Activated CD4-positive, CD25-positive, alpha-beta regulatory T cell treated with anti-CD3 and anti-CD28 coated beads, Interleukin-2, amount 50 U/mL, for 16 hours (primary cell): ENCODE data around the gene PRAMEF11.
"Not testable (repeated sequence)": the region's sequence is repeated elsewhere in the genome, so short reads cannot be mapped to it uniquely, and the experiment has no call there.

ENCODE experiments used
- DNase-seq: peaks from one replicate; pipeline ENCODE4 v3.0.0-alpha.2; 2020; ENCODE audit warnings: low read depth, low spot score

PRAMEF11 gene

DNA sequence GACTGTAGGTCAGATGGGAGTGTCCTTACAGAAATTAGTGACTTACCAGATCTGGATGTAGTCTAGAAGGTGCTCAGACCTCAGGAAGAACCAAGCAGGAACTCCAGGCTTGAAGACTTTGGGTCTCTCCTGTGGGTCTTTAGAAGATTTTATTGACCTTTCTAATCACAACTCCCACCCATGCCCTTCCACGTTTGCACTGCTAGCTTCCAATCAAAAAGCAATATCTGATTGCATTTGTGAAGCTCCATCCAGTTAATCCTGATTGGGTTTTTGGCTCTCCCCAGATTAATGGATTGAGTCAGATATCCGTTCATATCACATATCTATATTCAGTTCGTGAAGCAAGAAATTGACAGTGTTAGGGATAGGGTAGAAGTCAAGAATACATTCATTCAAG is at the start of gene PRAMEF11:
TSS of gene PRAMEF11 (minus strand) at position 101 of the 400 bp plus-strand sequence. CDS start 2,621 bp downstream, outside the sequence.
- not testable (repeated sequence) for DNase-seq

DNA sequence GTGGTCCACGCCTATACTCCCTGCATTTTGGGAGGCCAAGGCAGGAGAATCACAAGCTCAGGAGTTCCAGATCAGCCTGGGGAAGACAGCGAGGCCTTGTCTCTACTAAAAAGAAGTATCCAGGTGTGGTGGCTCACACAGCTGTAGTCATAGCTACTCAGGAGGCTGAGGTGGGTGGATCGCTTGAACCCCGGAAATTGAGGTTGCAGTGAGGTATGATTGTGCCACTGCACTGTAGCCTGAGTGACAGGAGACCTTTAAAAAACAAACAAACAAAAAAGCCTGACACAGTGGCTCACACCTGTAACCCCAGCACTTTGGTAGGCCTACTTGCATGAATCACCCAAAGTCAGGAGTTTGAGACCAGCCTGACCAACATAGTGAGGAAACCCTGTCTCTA is 47.2 kb upstream of the PRAMEF11 start:
- not testable (repeated sequence) for DNase-seq

DNA sequence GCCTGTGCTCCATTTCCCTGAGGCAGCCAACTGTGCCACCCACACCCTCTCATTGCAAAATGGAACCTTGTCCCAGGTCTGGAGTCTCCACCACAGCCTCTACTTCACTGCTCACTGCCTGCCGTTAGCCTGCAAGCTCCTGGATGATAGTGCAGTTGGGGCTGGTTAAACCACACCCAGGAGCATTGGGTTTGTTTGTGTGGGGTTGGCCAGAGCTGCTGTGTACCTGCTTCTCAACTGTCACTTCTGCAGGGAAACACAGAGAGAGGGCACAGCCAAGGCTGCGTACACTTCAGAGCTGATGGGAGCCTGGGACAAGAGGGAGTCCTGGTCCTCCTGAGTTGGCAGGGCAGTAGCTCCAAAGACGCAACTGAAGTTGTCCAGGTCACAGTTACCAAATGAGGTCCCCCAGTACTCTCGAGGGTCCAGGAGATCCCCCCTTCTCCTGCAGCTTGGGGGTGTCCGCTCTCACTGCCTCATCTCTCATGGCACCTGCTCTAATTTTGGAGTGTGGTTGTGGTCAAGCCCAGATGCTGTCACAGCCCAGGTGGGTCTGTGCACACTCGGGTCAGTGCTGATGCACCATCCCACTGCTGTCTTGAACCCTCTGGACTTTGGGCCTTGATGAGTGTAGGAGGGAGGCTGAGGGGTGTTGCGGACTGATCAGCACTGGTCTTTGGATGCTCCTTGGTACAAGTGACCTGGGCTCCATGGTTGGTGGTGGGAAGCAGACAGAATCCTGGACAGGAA is 32.1 kb upstream of the PRAMEF11 start:
- DNase-seq, result not testable (repeated sequence)

DNA sequence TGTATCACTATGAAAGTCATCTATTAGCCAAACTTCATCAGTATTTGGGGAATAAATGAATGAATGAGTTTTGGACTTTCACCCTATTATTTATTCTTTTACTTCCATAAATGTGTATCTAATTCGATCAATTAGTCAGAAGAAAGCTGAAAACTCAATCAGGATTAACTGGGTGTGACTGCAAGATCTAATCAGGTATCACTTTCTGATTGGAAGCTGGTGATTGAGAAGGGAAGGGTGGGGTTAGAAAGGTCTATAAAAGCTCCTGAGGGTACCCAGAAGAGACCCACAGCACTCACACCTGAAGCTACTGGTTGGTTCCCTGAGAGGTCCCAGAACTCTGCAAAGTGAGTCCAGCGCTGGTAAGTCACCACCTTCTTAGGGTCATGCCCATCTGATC is 25.6 kb upstream of the PRAMEF11 start, which contains the start of gene PRAMEF2:
TSS of gene PRAMEF2 (plus strand) at position 301 of the 400 bp plus-strand sequence. CDS start 1,924 bp downstream, outside the sequence.
- DNase-seq, result not testable (repeated sequence)

DNA sequence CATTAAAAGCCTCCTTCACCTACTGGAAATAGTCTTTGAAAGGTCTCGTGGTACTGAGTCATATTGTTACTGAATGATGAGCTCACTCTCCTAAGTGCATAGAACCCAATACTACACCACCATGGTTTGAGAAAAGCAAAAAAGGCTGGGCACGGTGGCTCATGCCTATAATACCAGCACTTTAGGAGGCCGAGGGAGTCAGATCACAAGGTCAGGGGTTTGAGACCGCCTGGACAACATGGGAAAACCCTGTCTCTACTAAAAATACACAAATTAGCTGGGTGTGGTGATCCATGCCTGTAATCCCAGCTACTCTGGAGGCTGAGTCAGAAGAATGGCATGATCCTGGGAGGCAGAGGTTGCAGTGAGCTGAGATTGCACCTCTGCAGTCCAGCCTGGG is 20.6 kb upstream of the PRAMEF11 start:
- DNase-seq, result no peak

DNA sequence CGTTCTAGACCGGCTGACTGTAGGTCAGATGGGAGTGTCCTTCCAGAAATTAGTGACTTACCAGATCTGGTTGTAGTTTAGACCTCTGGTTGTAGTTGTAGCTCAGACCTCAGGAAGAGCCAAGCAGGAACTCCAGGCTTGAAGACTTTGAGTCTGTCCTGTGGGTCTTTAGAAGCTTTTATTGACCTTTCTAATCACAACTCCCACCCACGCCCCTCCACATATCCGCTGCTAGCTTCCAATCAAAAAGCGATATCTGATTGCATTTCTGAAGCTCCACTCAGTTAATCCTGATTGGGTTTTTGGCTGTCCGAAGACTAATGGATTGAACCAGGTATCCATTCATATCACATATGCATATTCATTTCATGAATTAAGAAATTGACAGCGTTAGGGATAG is 17.4 kb upstream of the PRAMEF11 start, which contains the start of gene HNRNPCL1:
TSS of gene HNRNPCL1 (minus strand) at position 101 of the 400 bp plus-strand sequence. CDS start 431 bp downstream, outside the sequence.
- DNase-seq, result not testable (repeated sequence)

DNA sequence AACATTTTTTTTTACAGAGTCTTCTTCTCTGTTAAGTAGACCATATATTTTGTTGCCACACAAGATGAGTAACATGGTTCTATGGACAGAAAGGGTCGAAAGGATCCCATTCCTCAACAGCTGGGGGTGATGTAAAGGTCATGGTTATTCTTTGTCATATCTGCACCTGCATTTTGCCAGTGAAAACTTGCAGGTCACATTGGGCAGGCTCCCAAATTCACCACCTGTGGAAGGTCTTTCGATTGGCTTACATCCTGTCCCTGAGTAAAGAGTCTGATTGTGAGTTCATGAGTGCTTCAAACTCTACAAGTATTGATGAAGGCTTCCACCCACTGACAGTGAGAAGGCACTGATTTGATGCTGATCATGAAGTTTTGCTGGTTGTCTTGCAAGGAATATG is 2.0 kb upstream of the PRAMEF11 start:
- not testable (repeated sequence) for DNase-seq

DNA sequence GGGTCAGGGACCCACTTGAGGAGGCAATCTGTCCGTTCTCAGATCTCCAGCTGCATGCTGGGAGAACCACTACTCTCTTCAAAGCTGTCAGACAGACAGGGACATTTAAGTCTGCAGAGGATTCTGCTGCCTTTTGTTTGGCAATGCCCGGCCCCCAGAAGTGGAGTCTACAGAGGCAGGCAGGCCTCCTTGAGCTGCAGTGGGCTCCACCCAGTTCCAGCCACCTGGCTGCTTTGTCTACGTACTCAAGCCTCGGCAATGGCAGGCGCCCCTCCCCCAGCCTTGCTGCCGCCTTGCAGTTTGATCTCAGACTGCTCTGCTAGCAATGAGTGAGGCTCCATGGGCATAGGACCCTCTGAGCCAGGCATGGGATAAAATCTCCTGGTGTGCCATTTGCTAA is 12.1 kb downstream of the PRAMEF11 start:
- not testable (repeated sequence) for DNase-seq

DNA sequence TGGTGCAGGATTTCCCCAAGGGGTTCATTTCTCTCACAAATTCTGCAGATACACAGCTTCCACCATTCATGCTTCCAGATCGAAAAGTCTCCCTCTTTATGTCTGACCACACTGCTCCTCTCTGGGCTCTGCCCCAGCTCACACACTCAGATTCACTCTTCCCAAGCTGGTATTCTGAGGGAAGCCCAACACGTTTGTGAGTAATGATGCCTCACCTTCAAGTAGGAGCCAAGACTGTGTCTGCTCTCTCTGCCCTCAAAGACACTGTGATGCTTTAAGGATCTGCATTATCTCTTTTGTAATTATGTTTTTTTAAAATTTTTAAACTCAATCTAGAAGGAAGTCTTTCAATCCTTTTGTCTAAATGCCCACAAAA is 19.8 kb downstream of the PRAMEF11 start:
- DNase-seq, result no peak

DNA sequence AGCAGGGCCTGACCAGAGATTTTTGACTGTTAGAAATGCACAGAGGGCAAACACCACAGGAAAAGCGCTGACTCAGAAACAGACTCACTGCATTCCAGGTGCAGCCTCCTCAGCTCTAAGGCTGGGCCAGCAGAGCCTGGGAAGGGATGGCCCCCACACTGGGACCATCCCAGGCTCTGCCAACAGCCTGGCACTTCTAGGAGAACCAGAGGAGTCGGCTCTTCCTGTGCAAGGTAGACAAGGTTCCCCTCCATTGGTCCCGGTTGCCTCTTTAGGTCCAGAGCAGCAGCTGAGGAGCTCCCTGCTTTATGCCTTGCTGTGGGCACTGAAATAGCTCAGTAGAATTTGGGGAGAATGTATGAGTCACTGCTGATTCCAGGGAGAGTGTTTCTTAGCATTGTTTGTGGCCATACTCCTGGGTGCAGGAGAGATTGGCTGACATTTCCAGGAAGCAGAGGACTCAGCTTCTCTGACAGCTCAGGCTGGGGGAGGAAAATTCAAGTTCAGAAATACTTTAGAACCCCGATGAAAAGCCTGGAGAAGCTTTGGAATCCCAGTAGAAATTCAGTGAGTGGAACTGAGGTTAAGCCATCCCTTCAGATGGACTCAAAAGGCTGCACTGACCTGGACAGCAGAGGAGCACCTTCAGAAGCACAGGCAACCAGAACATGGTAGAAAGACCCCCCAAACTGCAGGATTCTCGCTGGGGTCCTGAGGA is 20.4 kb downstream of the PRAMEF11 start:
- no peak for DNase-seq

DNA sequence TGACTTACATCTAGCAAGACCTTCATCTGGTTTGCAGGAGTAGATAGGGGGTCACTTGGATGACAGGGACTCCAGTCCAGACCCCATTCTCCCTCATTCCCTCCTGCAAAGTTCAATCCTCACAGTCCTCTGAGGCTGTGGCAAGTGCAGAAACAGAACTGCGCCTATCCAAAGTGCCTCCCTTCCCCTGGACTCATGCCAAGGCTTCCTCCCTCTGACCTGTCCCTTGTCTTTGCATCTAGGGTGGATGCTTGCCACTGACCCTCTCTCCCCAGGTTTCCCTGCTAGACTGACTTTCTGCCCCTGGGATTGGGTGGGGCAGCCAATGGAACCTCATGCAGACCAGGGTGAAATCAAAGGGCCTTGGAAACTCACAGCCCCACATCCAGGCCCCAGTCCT is 21.3 kb downstream of the PRAMEF11 start:
- DNase-seq, result no peak

DNA sequence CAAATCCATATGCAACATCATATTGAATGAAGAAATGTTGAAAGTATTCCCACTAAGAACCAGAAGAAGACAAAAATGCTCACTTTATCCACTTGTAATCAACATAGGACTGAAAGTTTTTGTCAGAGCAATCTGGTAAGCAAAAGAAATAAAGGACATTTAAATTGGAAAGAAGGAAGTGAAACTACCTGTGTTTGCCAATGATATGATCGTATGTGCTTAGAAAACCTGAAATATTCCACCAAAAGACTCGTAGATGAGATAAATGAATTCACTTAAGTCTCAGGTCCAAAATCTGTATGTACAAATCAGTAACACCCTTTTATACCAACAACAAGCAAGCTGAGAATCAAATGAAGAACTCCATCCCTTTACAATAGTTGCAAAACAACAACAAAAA is 31.5 kb downstream of the PRAMEF11 start:
- DNase-seq, result no peak

DNA sequence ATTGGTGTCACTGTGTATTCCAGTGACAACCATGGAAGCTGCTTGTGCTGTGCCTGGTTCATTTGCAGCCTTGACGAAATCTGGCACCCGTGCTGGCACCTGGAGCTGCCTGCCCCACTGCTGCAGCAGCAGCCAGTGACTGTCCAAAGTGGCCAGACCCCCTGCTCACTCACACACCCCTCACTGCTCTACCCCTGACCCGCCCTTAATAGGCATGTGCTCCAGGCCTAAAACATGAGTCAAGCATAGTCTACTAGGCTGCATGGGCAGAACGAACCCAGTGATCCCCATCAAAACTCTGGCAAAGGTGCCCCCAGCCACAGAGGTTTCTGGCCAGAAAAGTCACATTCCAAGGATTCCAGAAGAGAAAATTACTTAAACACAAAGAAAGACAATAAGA is 32.3 kb downstream of the PRAMEF11 start:
- no peak for DNase-seq

DNA sequence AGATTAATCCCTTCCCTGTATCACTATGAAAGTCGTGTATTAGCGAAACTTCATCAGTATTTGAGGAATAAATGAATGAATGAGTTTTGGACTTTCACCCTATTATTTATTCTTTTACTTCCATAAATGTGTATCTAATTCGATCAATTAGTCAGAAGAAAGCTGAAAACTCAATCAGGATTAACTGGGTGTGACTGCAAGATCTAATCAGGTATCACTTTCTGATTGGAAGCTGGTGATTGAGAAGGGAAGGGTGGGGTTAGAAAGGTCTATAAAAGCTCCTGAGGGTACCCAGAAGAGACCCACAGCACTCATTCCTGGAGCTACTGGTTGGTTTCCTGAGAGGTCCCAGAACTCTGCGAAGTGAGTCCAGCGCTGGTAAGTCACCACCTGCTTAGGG is 40.1 kb downstream of the PRAMEF11 start, which contains the start of gene PRAMEF1:
TSS of gene PRAMEF1 (plus strand) at position 301 of the 400 bp plus-strand sequence. CDS start 1,831 bp downstream, outside the sequence.
- not testable (repeated sequence) for DNase-seq

DNA sequence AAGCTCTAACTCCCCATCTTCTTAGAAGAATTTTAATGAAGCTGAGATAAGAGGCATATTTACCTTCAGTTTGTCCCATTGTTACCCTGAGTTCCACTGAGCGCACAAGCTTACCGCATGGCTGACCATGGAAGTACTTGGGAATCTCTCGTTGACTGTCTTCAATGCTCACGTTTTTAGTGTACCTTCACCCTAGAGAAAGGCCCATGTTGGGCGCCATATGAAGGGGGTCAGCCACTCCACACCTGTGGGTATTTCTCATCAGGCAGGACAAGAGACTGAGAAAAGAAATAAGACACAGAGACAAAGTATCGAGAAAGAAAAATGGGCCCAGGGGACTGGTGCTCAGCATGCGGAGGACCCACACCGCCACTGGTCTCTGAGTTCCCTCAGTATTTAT is 46.5 kb downstream of the PRAMEF11 start:
- DNase-seq, result not testable (repeated sequence)

DNA sequence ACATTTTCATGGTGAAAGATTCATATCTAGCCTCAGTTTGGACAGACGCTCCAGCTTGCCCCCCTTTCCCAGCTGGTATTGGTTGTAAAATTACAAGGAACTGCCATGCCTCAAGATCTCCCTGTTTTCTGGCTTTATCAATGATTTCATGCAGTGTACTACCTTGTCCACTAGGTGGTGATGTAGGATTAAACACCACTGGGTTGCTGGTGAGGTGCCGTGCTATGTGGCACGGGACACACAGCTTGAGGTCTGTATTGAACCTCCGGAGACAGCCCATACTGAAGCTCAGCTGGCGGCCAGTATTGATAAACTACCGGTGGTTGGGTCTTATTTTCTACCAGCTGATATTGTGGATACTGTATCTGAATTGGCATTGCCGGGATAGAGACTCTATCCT is 47.4 kb downstream of the PRAMEF11 start:
- DNase-seq, result not testable (repeated sequence)

DNA sequence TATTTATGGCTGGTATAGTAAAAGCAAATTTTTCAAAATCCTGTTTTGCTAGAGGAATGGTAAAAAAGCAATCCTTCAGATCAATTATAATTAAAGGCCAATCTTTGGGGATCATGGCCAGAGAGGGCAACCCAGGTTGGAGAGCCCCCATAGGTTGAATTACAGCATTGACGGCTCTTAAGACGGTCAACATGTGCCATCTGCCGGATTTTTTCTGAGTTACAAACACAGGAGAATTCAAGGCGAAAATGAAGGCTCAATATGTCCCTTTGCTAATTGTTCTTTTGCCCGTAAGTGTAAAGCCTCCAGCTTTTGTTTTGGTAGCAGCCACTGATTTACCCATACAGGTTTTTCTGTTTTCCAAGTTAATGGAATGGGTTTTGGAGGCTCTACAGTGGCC is 49.7 kb downstream of the PRAMEF11 start:
- DNase-seq, result not testable (repeated sequence)

DNA sequence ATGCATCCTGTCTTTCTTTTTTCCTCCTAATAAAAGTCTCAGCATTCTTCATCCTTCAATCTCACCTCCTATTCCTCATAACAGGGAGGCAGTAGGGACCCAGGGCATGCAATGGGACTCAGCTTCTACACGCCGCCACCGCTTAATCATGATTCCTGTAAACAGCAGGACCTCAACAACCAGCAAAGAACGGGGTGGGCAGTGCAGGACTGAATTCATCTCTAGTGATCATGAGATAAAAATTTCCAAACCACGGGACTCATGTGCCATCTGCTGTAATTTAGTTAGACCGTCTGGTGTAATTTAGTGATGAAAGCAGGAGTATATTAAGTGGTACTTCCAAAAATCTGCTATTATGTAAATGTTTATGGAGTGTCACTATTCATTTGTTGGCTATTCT is 52.3 kb downstream of the PRAMEF11 start:
- no peak for DNase-seq

DNA sequence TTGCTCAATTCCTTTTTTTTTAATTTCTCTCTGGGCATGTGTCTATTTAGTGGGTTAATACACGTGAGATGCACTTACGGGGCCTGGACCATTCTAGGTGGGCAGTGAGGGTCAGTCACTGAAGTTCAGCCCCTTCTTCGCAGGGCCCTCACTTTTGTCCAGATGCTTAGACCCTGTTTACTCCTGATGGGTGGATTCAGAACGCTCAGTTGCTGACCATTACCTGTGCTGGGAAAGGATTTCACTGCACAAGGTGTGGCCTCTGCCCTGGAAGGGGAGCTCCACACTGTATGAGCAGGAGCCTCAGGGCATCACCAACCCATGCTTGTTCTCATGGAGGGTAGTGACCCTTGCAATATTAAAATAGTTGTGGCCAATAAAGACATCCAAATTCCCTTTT is 53.1 kb downstream of the PRAMEF11 start:
- no peak for DNase-seq

DNA sequence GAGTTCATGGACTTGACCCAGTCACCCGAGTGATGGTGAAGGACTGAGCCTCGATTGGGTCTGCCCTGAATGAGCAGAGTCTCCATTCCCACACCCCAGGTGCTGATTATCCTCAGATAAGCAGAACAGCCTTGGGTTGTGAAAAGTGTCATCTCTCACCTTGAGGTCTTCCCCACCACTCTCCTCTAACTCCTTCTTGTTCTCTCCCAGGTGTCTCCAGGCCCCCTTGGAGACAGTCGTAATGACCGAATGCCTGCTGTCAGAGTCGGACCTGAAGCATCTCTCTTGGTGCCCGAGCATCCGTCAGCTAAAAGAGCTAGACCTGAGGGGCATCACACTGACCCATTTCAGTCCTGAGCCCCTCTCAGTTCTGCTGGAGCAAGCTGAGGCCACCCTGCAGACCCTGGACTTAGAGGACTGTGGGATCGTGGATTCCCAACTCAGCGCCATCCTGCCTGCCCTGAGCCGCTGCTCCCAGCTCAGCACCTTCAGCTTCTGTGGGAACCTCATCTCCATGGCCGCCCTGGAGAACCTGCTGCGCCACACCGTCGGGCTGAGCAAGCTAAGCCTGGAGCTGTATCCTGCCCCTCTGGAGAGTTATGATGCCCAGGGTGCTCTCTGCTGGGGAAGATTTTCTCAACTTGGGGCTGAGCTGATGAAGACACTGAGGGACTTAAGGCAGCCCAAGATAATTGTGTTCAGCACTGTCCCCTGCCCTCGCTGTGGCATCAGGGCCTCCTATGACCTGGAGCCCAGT is 54.2 kb downstream of the PRAMEF11 start:
- DNase-seq, result no peak

DNA sequence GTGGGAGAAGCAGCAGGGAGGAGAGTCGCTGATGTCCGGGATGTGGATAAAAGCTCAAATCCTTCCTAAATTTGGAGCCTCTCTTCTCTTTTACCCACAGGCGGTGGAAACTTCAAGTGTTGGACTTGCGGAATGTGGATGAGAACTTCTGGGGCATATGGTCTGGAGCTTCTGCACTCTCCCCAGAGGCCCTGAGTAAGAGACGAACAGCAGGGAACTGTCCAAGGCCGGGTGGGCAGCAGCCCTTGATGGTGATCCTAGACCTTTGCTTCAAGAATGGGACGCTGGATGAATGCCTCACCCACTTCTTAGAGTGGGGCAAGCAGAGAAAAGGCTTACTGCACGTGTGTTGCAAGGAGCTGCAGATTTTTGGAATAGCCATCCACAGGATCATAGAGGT is 55.8 kb downstream of the PRAMEF11 start:
- DNase-seq, result no peak

DNA sequence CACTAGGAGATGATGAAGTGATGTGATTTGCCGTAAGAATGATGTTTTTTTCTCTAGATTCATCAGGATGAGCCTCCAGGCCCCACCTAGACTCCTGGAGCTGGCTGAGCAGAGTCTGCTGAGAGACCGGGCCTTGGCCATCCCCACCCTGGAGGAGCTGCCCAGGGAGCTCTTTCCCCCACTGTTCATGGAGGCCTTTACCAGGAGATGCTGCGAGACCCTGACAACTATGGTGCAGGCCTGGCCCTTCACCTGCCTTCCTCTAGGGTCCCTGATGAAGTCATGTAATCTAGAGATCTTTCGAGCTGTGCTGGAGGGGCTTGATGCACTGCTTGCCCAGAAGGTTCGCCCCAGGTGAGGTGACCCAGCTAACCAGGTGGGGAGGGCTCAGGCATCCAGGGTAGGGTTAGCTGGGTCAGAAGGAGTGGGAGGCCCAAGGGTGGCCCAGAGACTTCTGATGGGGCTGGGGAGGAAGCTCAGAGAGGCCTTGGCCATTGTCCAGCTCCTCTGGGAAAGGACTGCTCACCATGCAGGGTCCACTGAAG is 56.3 kb downstream of the PRAMEF11 start:
- DNase-seq, result no peak
